AML-193 (cell line): ENCODE measurements around the gene SH3PXD2A.

Source experiments
- DNase-seq, 2 experiments: peaks; one replicate each; lab custom pipeline; 2025; lab: John Stamatoyannopoulos, UW

SH3PXD2A gene

DNA sequence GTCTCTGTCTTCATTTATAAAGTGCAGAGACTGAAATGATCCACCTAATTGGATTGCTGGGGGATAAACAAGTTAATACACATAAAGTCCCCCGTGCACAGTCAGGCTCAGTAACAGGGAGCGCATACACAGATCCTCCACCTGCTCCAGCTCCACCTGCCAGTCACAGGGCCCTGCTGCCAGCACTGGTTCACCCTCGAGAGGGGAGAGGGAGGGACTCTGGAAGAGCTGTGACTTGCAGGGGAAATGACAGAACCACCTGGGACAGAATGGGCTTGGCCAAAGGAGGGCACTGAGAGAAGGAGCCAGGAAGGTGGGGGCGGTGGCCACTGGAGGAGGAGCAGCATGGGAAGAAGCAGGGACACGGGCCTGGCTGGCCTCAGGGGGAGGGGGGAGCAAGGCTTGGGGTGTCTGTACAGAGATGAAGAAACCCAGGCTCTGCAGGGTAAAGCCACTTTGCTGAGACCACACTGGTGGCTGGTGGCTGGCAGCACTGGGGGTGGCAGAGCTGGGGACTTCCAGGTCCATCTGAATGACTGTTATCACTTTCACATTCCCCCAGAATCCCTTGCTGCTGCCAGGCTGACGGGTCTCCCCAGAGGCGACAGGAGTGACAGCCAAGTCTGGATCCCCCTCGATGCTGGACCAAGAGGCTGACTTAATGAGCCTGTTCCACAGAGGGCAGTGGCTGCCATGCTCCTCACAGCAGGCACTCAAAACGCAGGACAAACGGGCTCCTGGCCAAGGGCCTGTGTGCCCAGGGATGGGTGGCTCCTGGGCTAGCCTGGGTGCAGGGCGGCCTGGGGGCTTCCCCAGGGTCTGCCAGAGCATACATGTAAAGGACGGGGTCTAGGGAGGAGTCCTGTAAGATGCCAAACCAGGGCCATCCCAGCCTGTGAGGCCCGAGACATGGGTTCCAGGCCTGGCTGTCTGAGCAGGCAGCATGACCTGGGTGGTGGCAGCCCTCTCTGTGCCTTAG is 151.1 kb downstream of the SH3PXD2A start:
- DNase-seq, result no peak

DNA sequence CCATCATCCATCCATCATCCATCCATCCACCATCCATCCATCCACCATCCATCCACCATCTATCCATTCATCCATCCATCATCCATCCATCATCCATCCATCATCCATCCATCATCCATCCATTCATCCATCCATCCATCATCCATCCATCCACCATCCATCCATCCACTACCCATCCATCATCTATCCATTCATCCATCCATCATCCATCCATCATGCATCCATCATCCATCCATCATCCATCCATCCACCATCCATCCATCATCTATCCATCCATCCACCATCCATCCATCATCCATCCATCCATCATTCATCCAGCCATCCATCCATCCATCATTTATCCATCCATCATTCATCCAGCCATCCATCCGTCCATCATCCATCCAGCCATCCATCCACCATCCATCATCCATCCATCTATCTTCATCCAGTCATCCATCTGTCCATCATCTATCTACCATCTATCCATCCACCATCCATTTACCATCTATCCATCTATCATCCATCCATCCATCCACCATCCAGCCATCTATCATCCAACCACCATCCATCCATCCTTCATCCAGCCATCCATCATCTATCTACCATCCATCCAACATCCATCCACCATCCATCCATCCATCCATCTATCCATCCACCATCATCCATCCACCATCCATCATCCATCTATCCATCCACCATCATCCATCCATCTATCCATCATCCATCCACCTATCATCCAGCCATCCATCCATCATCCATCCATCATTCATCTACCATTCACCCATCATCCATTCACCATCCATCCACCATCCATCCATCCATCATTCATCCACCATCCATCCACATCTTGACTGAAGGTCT is 153.8 kb downstream of the SH3PXD2A start:
- no peak for DNase-seq

DNA sequence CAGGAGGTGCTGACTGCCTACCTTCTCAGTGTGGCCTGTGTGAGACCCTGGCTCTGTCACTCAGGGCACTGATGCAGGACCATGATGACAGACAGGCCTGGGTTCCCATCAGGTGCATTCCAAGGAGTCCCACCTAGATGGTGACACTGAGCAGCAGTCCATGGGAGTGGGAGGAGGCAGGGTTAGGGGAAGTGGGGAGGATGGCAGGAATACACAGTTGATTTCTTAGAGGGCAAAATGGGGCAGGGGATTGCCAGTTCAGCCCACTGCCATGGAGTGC is 155.0 kb downstream of the SH3PXD2A start:
- DNase-seq, result no peak

DNA sequence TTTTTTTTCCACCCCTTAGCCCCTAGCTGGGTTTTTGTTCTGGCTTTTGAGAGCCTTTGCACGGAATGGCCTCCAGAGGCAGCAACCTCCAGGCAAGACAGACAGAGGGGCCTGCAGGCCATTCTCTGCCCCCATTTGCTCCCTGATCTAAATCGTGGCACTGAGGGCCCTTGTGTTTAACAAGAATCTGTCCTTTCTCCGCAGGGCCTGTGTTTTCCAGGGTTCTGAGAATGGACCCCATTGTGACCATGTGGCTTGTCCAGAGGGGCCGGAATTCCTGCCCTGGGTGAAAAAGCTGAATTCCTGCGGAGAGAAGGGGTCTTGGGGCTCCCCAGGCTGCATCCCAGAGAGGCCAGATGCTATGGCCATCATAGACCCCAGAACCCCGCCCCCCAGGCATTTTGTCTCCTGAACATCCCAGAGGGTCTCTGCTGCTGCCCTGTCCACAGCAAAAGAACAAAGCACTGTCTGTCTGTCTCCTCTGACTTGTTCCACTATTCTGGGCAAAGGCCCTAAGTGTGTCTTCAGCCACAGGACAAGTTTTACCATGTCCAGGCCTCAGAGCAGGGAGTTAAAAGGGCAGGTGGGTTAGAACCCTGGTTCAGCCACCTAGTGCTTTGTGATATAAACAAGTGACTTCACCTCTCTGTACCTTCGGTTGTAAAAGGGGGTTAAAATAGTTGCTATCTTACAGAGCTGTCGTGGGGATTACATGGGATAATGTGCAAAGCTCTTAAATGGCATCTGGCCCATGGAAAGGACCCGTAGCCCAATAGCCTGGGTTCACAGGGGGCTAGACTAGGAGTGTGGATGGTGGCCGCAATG is 155.6 kb downstream of the SH3PXD2A start:
- DNase-seq, result no peak

DNA sequence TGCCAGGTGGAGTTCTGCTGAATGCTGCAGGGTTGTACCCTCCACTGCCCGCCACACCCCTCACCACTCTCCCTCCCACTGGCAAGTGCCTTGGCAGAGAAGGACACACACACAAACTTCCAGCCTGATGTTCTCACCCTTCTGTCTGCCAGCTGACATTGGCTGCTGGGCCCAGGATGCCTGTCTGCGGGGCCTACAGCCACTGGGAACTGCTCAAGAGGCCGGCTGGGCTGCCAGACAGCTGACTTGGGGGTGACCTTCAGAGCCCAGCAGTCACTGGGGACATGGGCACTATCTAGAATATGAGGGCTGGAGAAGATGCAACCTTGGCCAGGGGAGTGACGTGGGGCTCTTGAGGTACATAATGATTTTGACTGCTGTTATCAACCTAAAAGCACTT is 157.1 kb downstream of the SH3PXD2A start:
- DNase-seq, result no peak

DNA sequence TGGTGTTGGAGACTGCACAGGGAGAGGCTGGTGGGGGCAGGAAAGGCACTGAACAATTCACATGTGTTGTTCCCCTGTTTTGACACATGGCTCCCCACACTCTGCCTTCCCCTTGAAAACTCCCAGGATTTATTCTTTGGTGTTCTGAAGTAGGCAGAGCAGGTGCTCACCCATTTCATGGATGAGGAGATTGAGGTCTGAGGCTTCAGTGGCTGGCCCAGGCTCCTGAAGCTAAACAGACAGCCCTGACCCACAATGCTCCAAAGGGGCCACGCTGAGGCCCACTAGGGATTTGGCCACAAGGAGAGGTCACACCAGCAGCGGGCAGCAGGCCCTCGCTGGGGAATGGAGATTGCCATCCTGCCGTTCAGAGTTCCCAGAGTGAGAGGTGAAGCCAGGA is 157.6 kb downstream of the SH3PXD2A start:
- no peak for DNase-seq

DNA sequence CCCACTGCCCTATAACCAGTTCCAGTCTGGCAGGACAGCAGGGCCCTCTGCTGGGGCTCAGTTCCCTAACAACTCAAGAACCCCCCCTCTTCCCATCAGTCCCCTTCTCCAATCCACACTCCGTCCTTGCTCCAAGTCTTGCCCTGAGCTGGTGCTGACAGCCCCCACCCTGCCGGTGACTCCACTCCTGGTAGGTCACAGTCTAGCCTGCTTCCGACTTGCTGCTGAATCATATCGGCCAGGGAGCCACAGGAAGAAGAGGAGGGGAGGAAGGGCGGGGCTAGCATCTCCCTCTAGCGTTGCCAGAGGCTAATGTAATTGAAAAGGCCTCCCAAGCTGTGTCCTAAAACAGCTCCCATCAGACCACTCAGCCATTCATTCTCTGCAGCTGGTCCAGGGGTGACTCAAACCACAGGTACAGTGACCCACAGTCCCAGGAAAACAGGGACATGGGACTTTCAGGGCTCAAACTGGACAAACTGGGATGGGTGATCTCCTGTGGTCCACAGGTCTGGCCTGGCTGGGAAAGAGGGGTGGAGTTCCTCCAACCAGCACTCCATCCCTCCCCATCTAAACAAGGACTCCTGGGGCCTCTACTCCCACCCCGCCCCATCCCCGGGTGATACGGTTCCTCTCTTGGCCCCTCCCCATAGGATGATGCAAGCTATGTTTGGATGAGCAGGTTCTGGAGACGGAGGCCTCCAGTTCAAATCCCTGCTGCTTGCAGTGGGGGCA is 158.8 kb downstream of the SH3PXD2A start:
- DNase-seq, result peak; percentile 68 to 70

DNA sequence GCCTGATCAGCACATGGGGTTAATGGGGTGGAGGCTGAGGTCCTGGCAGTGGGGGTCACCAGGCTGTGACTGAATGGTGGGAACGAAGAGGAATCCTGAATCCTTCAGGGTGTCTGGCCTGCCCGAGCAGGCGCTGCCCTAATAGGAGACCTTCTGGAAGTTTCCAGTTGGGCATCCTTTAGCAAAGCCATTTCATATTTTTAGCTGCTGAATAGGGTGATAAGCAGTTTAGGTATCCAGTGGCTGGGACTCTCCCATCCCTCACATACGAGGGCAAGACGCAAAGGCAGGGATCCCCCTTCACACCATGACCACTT is 159.3 kb downstream of the SH3PXD2A start:
- DNase-seq, result no peak

DNA sequence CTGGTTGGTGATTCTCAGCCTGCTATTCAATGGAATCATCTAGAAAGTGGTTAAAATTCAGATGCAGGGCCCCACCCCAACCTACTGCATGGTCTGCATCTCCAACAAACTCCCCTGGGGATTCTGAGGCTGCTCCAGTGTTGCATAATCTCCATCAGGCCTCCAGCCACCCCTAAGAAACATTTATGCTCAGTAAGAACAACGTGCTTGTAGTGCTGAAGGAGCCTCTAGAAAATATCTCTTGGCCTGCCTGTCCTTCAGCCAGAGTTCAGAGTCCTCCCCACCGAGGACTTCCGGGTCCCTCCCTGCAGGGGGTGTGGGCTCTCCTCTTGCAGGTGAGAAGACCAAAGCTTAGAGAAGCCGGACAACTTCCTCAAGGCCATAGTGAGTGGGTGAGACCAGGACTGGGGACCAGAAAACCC is 159.8 kb downstream of the SH3PXD2A start:
- no peak for DNase-seq

DNA sequence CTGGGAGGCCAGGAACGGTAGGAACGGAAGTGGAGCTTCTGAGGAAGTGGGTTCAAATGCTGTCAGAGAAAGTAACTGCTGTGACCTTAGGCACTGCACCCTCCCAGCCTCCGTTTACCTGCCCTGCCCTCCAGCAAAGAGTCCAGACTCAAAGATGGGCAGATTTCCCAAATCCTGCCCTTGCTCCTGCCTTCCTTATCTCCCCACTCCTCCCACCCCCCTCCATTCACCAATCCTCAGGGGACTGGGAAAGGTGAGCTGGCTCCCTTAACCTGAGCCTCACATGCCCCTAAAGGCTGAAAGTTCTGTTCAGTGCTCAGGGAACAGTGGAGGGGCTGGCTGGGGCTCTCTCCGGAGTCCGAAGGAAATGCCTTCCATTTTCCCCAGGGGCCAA is 161.6 kb downstream of the SH3PXD2A start:
- DNase-seq, result no peak

DNA sequence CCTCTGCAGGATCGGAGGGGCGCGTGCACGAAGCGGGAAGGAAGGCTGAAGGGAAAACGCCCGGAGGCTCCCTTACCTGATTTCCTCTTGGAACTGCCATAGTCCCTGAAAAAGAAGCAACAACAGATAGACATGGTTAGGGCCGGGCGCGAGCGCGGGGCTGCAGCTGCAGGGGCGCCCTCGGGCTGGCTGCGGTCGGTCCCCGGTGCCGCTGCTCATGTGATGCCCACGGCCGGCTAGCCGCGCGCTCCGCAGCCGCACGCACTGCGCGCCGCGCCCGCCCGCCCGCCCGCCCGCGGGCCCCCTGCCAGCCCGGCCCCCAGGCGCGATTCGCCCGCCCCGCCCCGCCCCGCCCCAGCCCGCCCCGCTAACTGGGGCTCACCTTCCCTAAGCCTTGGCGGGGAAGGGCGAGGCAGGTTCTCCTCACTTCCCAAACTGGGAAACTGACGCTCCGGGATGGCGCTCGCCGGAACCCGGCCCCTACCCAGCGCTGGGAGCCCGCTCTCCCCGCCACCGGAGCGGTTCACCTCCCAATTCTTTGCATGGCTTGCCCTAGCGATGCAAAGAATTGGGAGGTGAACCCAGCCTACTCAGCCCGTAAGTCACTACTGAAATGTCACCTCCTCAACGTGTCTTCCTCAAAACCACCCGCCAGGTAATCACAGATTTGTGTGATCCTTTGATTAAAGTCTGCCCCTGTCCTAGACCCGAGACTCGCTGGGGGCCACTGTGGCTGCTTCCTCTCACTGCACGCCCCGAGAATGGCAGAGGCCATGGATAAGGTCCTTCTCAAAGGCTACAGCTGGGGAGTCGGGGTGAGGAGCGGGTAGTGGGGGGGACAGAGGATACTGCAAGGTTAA is 162.2 kb downstream of the SH3PXD2A start:
- no peak for DNase-seq

DNA sequence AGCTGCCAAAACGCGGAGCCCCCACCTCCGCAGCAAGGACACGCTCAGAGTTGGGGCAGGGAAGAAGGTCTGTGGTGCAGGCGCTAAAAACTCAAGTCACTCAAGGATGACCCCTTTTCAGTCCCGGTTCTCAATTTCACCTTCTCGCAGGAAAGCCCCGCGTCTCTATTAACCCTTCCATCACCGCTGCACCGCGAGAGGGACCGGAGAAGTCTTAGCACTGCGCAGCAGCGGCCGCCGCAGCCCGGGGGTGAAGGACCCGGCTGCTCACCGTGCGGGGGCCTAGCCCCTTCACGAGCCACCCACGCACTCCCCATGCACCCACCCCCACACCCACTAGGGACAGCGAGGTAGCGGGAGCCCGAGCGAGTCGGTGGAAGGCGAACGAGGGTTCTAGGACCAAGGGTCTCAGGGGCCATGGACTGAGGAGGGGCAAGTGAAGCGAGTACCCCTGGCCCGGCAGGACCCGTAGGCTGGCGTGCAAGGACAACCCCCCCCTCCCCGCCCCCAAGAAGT is 162.9 kb downstream of the SH3PXD2A start:
- DNase-seq, result no peak

DNA sequence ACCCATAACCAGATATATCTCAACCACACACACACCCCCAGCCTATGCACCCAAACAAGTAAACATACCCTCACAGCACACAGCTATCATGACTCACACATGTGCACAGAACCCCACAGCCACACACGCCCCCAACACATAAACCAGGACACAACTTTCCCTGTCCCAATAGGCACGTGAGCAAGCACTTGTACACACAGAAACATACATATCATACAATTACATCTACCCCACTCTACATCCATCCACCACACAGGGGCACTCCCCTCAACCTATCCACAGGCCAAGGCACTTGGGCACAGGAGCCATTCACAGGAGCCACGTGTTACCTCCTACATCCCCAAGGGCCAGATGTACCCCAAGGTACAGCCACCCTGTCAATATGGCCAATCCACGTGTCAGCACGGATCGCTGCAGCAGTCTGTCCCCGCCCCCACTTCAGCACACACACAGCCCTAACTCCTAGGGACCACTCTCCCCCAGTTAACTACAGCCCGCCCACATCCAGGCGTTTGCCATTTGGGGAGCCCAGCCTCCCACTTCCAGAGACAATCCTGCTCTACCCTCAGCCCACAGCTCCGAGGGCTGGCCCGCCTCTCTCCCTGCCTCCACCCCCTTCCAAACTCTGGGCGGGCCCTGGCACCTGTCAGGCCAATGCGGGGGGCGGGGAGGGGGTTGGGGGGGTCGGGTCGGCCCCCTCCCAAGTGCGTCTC is 163.5 kb downstream of the SH3PXD2A start:
- no peak for DNase-seq

DNA sequence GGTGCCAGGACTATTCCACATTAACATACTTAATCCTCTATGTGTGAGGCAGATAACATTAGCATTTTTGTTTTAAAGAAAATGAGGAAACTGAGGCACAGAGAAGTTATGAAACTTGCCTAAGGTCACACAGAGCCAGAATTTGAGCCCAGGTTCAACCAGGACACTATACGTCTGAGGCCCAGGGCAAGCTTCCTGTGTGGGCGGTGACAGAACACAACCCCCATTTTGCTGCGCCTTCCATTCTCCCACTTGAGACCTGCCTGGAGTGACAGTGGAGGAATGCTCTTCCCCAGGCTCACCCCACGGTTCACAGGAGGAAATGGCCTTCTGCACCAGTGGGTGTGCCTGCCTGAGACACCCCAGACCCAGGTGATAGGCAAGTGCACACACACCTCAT is 164.1 kb downstream of the SH3PXD2A start:
- DNase-seq, result no peak

DNA sequence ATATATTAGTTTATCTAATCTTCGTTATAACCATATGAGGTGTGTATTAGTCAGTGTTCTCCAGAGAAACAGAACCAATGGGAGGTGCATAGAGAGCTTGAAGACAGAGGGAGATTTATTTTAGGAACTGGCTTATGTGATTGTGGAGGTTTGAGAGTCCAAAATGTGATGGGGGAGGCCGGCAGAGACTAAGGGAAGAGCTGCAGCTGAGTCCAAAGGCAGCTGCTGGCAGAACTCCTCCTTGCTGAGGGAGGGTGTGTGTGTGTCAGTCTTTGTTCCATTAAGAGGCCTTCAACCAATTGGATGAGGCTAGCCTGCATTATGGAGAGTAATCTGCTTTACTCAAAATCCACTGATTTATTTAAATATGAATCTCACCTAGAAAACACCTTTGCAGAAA is 165.1 kb downstream of the SH3PXD2A start:
- DNase-seq, result no peak

DNA sequence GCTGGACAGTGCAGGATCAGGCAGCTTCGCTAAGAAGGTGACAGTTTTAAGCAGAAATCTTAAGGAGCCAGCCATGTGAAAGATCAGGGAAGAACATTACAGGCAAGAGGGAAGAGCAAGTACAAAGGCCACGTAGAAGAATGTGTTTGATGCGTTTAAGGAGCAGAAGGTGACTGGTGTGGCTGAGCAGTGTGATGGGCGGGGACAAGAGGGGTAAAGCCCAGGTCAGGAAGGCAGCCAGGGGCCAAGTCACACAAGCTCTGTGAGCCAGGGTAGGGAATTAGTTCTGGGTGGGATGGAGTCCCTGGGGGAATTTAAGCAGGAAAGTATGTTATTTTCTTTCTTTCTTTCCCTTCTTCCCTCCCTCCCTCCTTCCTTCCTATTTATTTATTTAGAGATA is 166.9 kb downstream of the SH3PXD2A start:
- DNase-seq, result no peak

DNA sequence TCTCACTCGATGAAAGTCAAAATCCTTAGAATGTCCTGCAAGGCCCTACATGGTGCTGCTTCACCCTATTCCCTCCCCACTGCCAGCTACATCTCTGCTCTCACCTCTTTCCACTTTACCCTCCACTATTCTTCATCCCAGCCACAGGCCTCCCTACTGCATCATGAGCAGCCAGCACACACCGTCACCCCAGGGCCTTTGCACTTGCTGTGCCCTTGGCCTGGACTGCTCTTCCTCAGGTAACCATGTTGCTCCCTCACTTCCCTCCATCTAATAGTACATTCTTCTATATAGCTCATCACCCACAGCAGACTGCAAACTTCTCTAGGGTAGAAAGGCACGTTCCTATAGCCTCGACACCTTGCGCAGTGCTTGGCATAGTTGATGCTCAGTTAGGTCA is 167.7 kb downstream of the SH3PXD2A start:
- no peak for DNase-seq

DNA sequence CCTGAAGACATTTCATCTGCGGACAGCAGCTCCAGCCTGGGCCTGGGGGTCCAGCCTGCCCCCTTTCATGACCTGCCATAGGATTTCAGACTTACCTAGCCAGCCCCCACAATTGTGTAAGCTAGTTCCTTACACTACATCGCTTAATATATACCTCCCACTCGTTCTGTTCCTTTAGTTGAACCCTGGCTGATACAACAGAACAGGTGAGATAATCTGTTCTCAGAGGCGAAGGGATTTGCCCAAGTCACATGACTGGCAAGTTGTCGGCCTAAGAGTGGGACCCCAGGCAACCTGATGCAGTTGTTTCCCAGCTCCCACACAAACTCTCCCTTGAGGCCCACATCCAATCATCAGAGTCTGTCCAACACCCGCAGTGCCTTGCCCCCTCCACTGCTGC is 168.2 kb downstream of the SH3PXD2A start:
- no peak for DNase-seq

DNA sequence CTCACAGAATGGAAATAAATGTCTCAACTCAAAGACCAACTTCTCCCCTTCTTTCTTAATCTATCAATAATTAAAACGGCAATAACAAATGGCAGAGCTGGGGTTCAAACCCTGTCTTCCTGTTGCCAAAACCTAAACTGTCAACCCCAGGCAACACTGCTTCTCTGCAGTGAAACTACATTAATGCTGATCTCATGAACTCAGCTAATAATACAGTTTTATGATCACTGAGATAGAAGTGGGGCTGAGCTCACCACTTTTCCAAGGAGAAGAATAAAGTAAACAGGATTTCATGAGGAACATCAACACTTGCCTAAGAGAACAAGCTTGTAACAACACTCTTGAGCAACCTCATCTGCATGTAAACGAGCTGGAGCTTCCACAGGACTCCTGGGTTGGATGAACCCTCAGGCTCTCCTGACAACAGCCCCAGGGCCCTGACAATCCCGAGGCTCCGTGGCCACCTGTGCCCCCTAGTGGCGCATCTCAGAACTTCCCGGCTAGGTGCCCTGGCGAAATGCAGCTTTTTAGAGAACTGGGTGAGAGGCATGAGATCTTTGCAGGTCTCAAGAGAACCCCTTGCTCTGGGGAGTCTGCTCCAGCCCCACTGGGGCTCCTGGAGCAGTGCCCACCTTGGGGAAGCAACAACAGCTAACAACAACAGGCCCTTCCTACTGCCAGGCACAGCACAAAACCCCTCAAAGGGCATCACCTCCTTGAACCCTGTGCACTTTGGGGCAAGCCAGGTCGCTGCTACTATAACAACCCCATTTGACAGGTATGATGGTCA is 169.3 kb downstream of the SH3PXD2A start:
- peak; percentile 61 to 73 for DNase-seq
